Stimulated activated CD4-positive, alpha-beta T cell treated with anti-CD3 and anti-CD28 coated beads, Interleukin-12 subunit alpha, Interleukin-12 subunit beta, amount 100 ng/mL, for 4 hours (primary cell): ENCODE measurements around the gene NSUN5.
"Not testable (repeated sequence)": the region's sequence is repeated elsewhere in the genome, so short reads cannot be mapped to it uniquely, and the experiment has no call there.

Experiments
- DNase-seq: peaks from one replicate; pipeline ENCODE4 v3.0.0-alpha.2; 2020

NSUN5 gene

GRCh38 chr7:73308665-73309214, at the start of gene NSUN5:
Gene NSUN5 (minus strand): TSS chr7:73308826. CDS start chr7:73308790, 36 bp downstream.
- peak; percentile 85 for DNase-seq

GRCh38 chr7:73356159-73356558, 47.5 kb upstream of the NSUN5 start:
- no peak for DNase-seq

GRCh38 chr7:73354821-73355220, 46.2 kb upstream of the NSUN5 start:
- no peak for DNase-seq

- no peak for DNase-seq
Observed at GRCh38 chr7:73354196-73354595, 45.6 kb upstream of the NSUN5 start.

GRCh38 chr7:73353243-73353642, 44.6 kb upstream of the NSUN5 start:
- DNase-seq, result no peak

- DNase-seq, result no peak
Observed at GRCh38 chr7:73352784-73353183, 44.2 kb upstream of the NSUN5 start.

- no peak for DNase-seq
Observed at GRCh38 chr7:73351447-73352167, 43.0 kb upstream of the NSUN5 start.

- DNase-seq, result no peak
Observed at GRCh38 chr7:73350306-73351068, 41.9 kb upstream of the NSUN5 start.

- DNase-seq, result no peak
Observed at GRCh38 chr7:73349763-73350162, 41.1 kb upstream of the NSUN5 start.

- no peak for DNase-seq
Observed at GRCh38 chr7:73345951-73346350, 37.3 kb upstream of the NSUN5 start.

GRCh38 chr7:73345538-73345937, 36.9 kb upstream of the NSUN5 start:
- no peak for DNase-seq

GRCh38 chr7:73343671-73344380, 35.2 kb upstream of the NSUN5 start:
- DNase-seq, result no peak

- DNase-seq, result no peak
Observed at GRCh38 chr7:73342645-73343044, 34.0 kb upstream of the NSUN5 start.

- DNase-seq, result no peak
Observed at GRCh38 chr7:73341877-73342276, 33.3 kb upstream of the NSUN5 start.

- no peak for DNase-seq
Observed at GRCh38 chr7:73340514-73340913, 31.9 kb upstream of the NSUN5 start.

GRCh38 chr7:73338321-73338720, 29.7 kb upstream of the NSUN5 start:
- DNase-seq, result no peak

- no peak for DNase-seq
Observed at GRCh38 chr7:73332447-73332846, 23.8 kb upstream of the NSUN5 start.

GRCh38 chr7:73330772-73331171, 22.1 kb upstream of the NSUN5 start:
- DNase-seq, result no peak

GRCh38 chr7:73329861-73330581, 21.4 kb upstream of the NSUN5 start:
- DNase-seq, result no peak

GRCh38 chr7:73328696-73329095, 20.1 kb upstream of the NSUN5 start:
- no peak for DNase-seq

GRCh38 chr7:73327922-73328321, 19.3 kb upstream of the NSUN5 start, which contains the start of the genes FKBP6 and TRIM50:
Gene FKBP6 (plus strand): TSS chr7:73328161. CDS start chr7:73328429, 268 bp downstream.
Gene TRIM50 (minus strand): TSS chr7:73328082. CDS start chr7:73324787, 3,295 bp downstream.
- DNase-seq, result not testable (repeated sequence)

- DNase-seq, result not testable (repeated sequence)
Observed at GRCh38 chr7:73327449-73327848, 18.8 kb upstream of the NSUN5 start.
